GM12878 (cell line): ENCODE data around the gene SNPH. TPM values are rescaled to one million over a fixed set of nuclear protein-coding genes. Genes with fewer than 3 reads are reported as not detected.
A peak's percentile ranks its signal among the peaks of the same experiment; 100 is the strongest.

Experiments
- ATAC-seq: fragments of 200-7000 bp; cut with Tn5 transposase; 3 replicates; pipeline ENCODE4 v1.9.1; 2020; ENCODE audit warnings: mild to moderate bottlenecking, moderate library complexity
- BruUV-seq: library from RNA; stranded (reverse); fragments of 400-500 nt; replicated peaks from 2 replicates; lab custom pipeline; 2021; lab: Mats Ljungman, UMichigan
- CTCF ChIA-PET: fragments of 300-600 bp; sonication (Branson Sonifier 250); formaldehyde crosslinking; extraction: SDS; loops from one replicate; lab custom pipeline; 2021; ENCODE audit warnings: inconsistent platforms; lab: Yijun Ruan, JAX
- POLR2A ChIA-PET: fragments of 350-600 bp; formaldehyde crosslinking; extraction: SDS; loops from one replicate; lab custom pipeline; 2021; ENCODE audit warnings: inconsistent platforms; lab: Charles Lee
- RAD21 ChIA-PET: fragments of 300-600 bp; sonication (Branson Sonifier 250); formaldehyde crosslinking; loops from one replicate; lab custom pipeline; 2023; ENCODE audit warnings: antibody characterized with exemption; ENCODE audit not compliant: unreplicated experiment; lab: Charles Lee
- SMC1A ChIA-PET: fragments of 300-600 bp; sonication (Branson Sonifier 250); formaldehyde crosslinking; loops from one replicate; lab custom pipeline; 2023; ENCODE audit not compliant: unreplicated experiment, uncharacterized antibody; lab: Charles Lee
- DNase-seq: peaks from one replicate; pipeline ENCODE4 v3.0.0-alpha.2; 2011; ENCODE audit warnings: low read depth, low spot score
- FAIRE-seq: peaks from 3 replicates; lab custom pipeline; 2011; peaks lifted over from hg19 to GRCh38; lab: Jason Lieb, UNC
- H2AFZ ChIP-seq: 2 replicates; pipeline ENCODE4 v1.6.0; 2011; ENCODE audit warnings: low read depth, low read length, control low read depth; ENCODE audit not compliant: control insufficient read depth
- H3K27ac ChIP-seq: 2 replicates; pipeline ENCODE4 v1.5.1; 2011; ENCODE audit warnings: control low read depth; ENCODE audit not compliant: control insufficient read depth, insufficient read depth
- H3K27me3 ChIP-seq, 2 experiments: replicated peaks in 1 of 2; 2 replicates each; pipeline versions ENCODE4 v1.6.0 to v1.6.1; 2011; ENCODE audit warnings: low read length in 1 of 2; ENCODE audit not compliant: control insufficient read depth in 2 of 2, insufficient read depth in 2 of 2
- H3K36me3 ChIP-seq, 2 experiments: 2 replicates each; pipeline ENCODE4 v1.5.1; 2011; ENCODE audit warnings: low read length in 1 of 2; ENCODE audit not compliant: control insufficient read depth in 2 of 2, insufficient read depth in 2 of 2
- H3K4me1 ChIP-seq: 2 replicates; pipeline ENCODE4 v1.6.1; 2011; ENCODE audit warnings: mild to moderate bottlenecking, low read length, moderate library complexity, mixed read lengths; ENCODE audit not compliant: control insufficient read depth, insufficient read depth
- H3K4me2 ChIP-seq: 2 replicates; pipeline ENCODE4 v1.6.0; 2011; ENCODE audit warnings: control low read depth; ENCODE audit not compliant: control insufficient read depth, insufficient read depth
- H3K4me3 ChIP-seq: fragments of 200-600 bp; sonication (generic); 2 replicates; pipeline ENCODE4 v1.5.1; 2016
- H3K79me2 ChIP-seq: 2 replicates; pipeline ENCODE4 v1.6.0; 2011; ENCODE audit warnings: low read length; ENCODE audit not compliant: control insufficient read depth, insufficient read depth
- H3K9ac ChIP-seq: 2 replicates; pipeline ENCODE4 v1.8.0; 2011; ENCODE audit warnings: low read length, control low read depth, mixed read lengths; ENCODE audit not compliant: control insufficient read depth, insufficient read depth
- H3K9me3 ChIP-seq: replicated peaks from 3 replicates; pipeline ENCODE4 v1.5.1; 2011; ENCODE audit warnings: mild to moderate bottlenecking, low read length; ENCODE audit not compliant: control insufficient read depth, insufficient read depth
- H4K20me1 ChIP-seq: 2 replicates; pipeline ENCODE4 v1.6.0; 2011; ENCODE audit not compliant: control insufficient read depth, insufficient read depth
- E4F1 ChIP-seq: fragments of 450-650 bp; IDR thresholded peaks from 2 replicates; pipeline ENCODE4 v1.6.1; 2018; ENCODE audit warnings: borderline replicate concordance, mild to moderate bottlenecking; ENCODE audit not compliant: partially characterized antibody
- NRF1 ChIP-seq: conservative IDR thresholded peaks from 2 replicates; pipeline ENCODE4 v1.6.1; 2011; ENCODE audit warnings: mild to moderate bottlenecking, low read depth, low read length, improper control_type of control experiment
- SRF ChIP-seq, 2 experiments: IDR thresholded peaks; 2 replicates each; pipeline ENCODE4 v1.6.1; 2011; ENCODE audit warnings: low read depth in 2 of 2, low read length in 2 of 2, mild to moderate bottlenecking in 1 of 2, moderate library complexity in 1 of 2
- WGBS: methylation state at CpG from one replicate; pipeline ENCODE4 v1.1.6; 2016; ENCODE audit warnings: low lambda C conversion rate; ENCODE audit not compliant: insufficient replicate concordance, insufficient coverage; ENCODE audit errors: missing lambda C conversion rate; 5-methylcytosine and 5-hydroxymethylcytosine counted together
- in situ Hi-C: fragments of 300-500 bp; cut with MboI; formaldehyde crosslinking; loops from 9 replicates; pipeline ENCODE4 v1.14.3; 2018; ENCODE audit warnings: mixed read lengths
- intact Hi-C: fragments of 100-400 bp; cut with micrococcal nuclease; formaldehyde crosslinking; loops from one replicate; pipeline ENCODE4 v1.14.2; 2022; ENCODE audit not compliant: unreplicated experiment
- polyA plus RNA-seq, 11 experiments: library from polyadenylated mRNA; depleted of rRNA in 4 of 11; unstranded in 6 of 11; stranded (reverse) in 5 of 11; fragments of >200 nt; fragmentation: Nextera tagmentation in 4 of 11; fragmentation: Illumina TruSeq in 1 of 11; extraction: Ambion mirVana in 4 of 11; extraction: Trizol in 1 of 11; gene quantifications; 1 replicate in 1 of 11; 2 replicates in 10 of 11; pipeline versions ENCODE4 v1.2.1 to v1.2.3, GENCODE V29; 2011 to 2016; ENCODE audit warnings: inconsistent platforms in 2 of 11, missing spikeins in 2 of 11, low read depth in 1 of 11
- total RNA-seq, 4 experiments: library from RNA; depleted of rRNA in 3 of 4; stranded (reverse); fragments of >200 nt in 3 of 4; fragmentation: Illumina TruSeq in 1 of 4; extraction: Trizol in 1 of 4; gene quantifications; 2 replicates each; pipeline versions ENCODE4 v1.2.1 to v1.2.3, GENCODE V29; 2013 to 2021

SNPH gene
- total and polyA plus RNA-seq, 10 of the 15 experiments (the other 5 are each of a cell fraction or from before 2014, with no cell fraction given), result 0.02 to 0.45 (median 0.34) TPM; not detected in 2

DNA sequence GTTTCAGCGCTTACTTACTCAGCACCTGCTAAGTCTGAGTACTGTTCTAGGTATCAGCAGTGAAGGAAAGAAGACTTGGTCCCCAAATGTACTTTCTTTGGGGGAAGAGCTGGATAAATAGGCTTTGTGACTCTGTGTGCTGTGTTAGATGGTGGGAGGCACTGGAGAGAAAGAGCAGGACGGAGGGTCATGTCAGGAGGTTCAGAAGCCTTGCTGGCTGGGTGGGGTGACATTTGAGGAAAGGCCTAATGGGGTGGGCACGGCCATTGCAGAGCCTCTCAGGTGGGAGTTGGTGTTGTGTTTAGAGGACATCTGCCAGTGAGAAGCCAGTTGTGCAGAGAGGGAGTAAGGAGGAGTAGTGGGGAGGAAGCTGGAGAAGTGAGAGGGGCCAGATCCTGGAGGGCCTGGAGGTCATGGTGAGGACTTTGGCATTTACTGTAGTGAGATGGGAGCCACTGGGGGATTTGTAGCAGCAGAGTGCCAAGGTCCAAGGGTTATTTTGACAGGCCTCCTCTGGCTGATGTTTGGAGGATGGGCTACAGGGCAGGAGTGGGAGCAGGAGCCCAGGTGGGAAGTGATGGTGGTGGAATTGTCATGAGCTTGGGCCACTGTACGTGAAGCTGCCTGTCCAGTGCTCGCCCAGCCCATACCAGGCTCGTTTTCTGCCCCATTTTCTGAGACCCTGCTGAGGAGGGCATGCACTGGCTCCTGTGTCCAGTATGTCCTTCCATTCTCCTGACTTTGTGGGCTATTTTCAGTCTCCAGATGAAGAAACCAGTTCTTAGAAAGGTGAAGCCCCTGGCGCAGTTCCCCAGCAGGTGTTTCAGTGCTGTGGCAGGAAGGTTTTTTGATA lies 62.0 kb downstream of the SNPH start:
- peak overlapping the region; percentile 90; the same call in 1 of the 2 replicates for H3K4me3 ChIP-seq
- peaks cover 34% of the 10 kb centered on the region for H3K4me1 ChIP-seq
- H3K4me2 ChIP-seq, result peak overlapping the region; percentile 77
- RAD21 ChIA-PET, result interaction anchor here (1.2 to 4.6 kb wide), 5 partner anchors 49 to 111 kb away, joined by 3 to 37 read pairs (median 5); no protein-coding TSS in a partner anchor
- H3K9ac ChIP-seq, result peak overlapping the region; percentile 48
- no peak for ATAC-seq
- no peak for FAIRE-seq
- no TSS peak for BruUV-seq
- DNase-seq, result no peak
- intact Hi-C loops (no loop called here), in situ Hi-C loops (no loop called here)
- H3K27ac ChIP-seq, result peak overlapping the region; percentile 54
- no peak for TF ChIP-seq SRF (IDR thresholded peaks at IDR 0.05; ENCODE audit: low read depth in 2 of 2, low read length in 2 of 2)
- peak; percentile 6 for TF ChIP-seq E4F1
- no peak for TF ChIP-seq NRF1
- SMC1A ChIA-PET, result interaction anchor here (0.7 to 5.0 kb wide), 9 partner anchors 13 to 108 kb away, joined by 3 to 52 read pairs (median 5); partner anchors contain the start of gene FKBP1A
- peaks cover 52% of the 10 kb centered on the region for H3K79me2 ChIP-seq
- H2AFZ ChIP-seq, result no peak overlapping the region
- H3K36me3 ChIP-seq, result no peaks in the 10 kb centered on the region
- POLR2A ChIA-PET, result interaction anchor here (7.0 kb wide), 1 partner anchor 63 kb away, joined by 76 read pairs; the partner anchor contains the start of gene FKBP1A
- H4K20me1 ChIP-seq, result no peaks in the 10 kb centered on the region
- no peaks in the 10 kb centered on the region for H3K27me3 ChIP-seq
- H3K9me3 ChIP-seq, result no peaks in the 10 kb centered on the region
- 82% methylated on average over 7 of the region's 7 CpGs for WGBS
- CTCF ChIA-PET, result interaction anchor here (0.7 to 7.6 kb wide), 6 partner anchors 8 to 175 kb away, joined by 3 to 55 read pairs (median 3); partner anchors contain the start of gene FKBP1A
